K562 (cell line): Measurements from ENCODE around the gene TMEM92. TPM values are rescaled to one million over a fixed set of nuclear protein-coding genes. Genes with fewer than 3 reads are reported as not detected.

ENCODE experiments used
- BACH1 ChIP-seq: fragments of 200-800 bp; sonication (Bioruptor generic); IDR thresholded peaks from 2 replicates; pipeline ENCODE4 v1.6.1; 2016; ENCODE audit warnings: missing genetic modification characterization, missing compliant biosample characterization
- BCOR ChIP-seq: fragments of 450-650 bp; IDR thresholded peaks from 2 replicates; pipeline ENCODE4 v1.6.1; 2016
- CEBPB ChIP-seq: fragments of 450-650 bp; IDR thresholded peaks from 2 replicates; pipeline ENCODE4 v1.6.1; 2016; ENCODE audit warnings: missing genetic modification characterization, missing compliant biosample characterization
- DACH1 ChIP-seq: fragments of 450-650 bp; IDR thresholded peaks from 2 replicates; pipeline ENCODE4 v1.6.1; 2018; ENCODE audit not compliant: partially characterized antibody
- DEAF1 ChIP-seq: fragments of 450-650 bp; formaldehyde crosslinking; IDR thresholded peaks from 2 replicates; pipeline ENCODE4 v1.4.0; 2020; ENCODE audit warnings: mild to moderate bottlenecking, moderate library complexity
- HOMEZ ChIP-seq: fragments of 250-450 bp; sonication (Bioruptor Pico); IDR thresholded peaks from 2 replicates; pipeline ENCODE4 v1.4.0; 2020; ENCODE audit warnings: mild to moderate bottlenecking, moderate library complexity
- KLF1 ChIP-seq: fragments of 450-650 bp; IDR thresholded peaks from 2 replicates; pipeline ENCODE4 v1.6.1; 2016; ENCODE audit warnings: missing genetic modification characterization, missing compliant biosample characterization
- MCM3 ChIP-seq: fragments of 450-650 bp; IDR thresholded peaks from 2 replicates; pipeline ENCODE4 v1.6.1; 2016
- RBM25 ChIP-seq: fragments of 200-400 bp; formaldehyde crosslinking; IDR thresholded peaks from 2 replicates; pipeline ENCODE4 v1.6.1; 2018; ENCODE audit warnings: low read length, low read depth, moderate library complexity; ENCODE audit not compliant: severe bottlenecking
- SIX5 ChIP-seq, 2 experiments: IDR thresholded peaks; 2 replicates each; pipeline ENCODE4 v1.6.1; 2011; ENCODE audit warnings: low read length in 2 of 2, borderline replicate concordance in 1 of 2, low read depth in 1 of 2, mild to moderate bottlenecking in 1 of 2, moderate library complexity in 1 of 2; ENCODE audit not compliant: insufficient read depth in 1 of 2
- TCF7L2 ChIP-seq: fragments of 150-350 bp; IDR thresholded peaks from 2 replicates; pipeline ENCODE4 v1.6.1; 2016; ENCODE audit warnings: low read depth, mild to moderate bottlenecking, low read length, moderate library complexity
- ZBTB26 ChIP-seq: fragments of 450-650 bp; formaldehyde crosslinking; IDR thresholded peaks from 2 replicates; pipeline ENCODE4 v1.4.0; 2022; ENCODE audit warnings: missing genetic modification characterization
- ZBTB9 ChIP-seq: fragments of 450-650 bp; formaldehyde crosslinking; IDR thresholded peaks from 2 replicates; pipeline ENCODE4 v1.4.0; 2020; ENCODE audit warnings: mild to moderate bottlenecking, moderate library complexity
- ZNF146 ChIP-seq: IDR thresholded peaks from one replicate; pipeline ENCODE4 v1.6.1; 2018; ENCODE audit warnings: missing compliant biosample characterization; ENCODE audit not compliant: unreplicated experiment
- ZNF699 ChIP-seq: fragments of 250-450 bp; sonication (Bioruptor Pico); IDR thresholded peaks from 2 replicates; pipeline ENCODE4 v1.8.0; 2021; ENCODE audit warnings: mild to moderate bottlenecking, moderate library complexity; ENCODE audit not compliant: insufficient replicate concordance
- polyA plus RNA-seq, 8 experiments: library from polyadenylated mRNA; depleted of rRNA in 4 of 8; stranded (reverse) in 5 of 8; unstranded in 3 of 8; fragments of >200 nt; fragmentation: Nextera tagmentation in 2 of 8; fragmentation: Illumina TruSeq in 1 of 8; extraction: Ambion mirVana in 2 of 8; extraction: Trizol in 1 of 8; gene quantifications; 2 replicates each; pipeline versions ENCODE4 v1.2.1 to v1.2.3, GENCODE V29; 2011 to 2014; ENCODE audit warnings: inconsistent platforms in 1 of 8, missing spikeins in 1 of 8
- total RNA-seq, 7 experiments: library from RNA; depleted of rRNA in 6 of 7; stranded (reverse); fragments of >200 nt in 6 of 7; fragmentation: Illumina TruSeq in 2 of 7; extraction: Trizol in 2 of 7; gene quantifications; 2 replicates each; pipeline versions ENCODE4 v1.2.1 to v1.2.3, GENCODE V29; 2011 to 2021; ENCODE audit warnings: low replicate concordance in 1 of 7
- TF ChIP-seq, protein P1 (sequence below): fragments of 250-450 bp; sonication (Bioruptor Pico); IDR thresholded peaks from 2 replicates; pipeline ENCODE4 v1.8.0; 2021; ENCODE audit warnings: borderline replicate concordance, mild to moderate bottlenecking, moderate library complexity; ENCODE audit not compliant: poor library complexity, severe bottlenecking
- TF ChIP-seq, protein P2 (sequence below): sonication (generic); formaldehyde crosslinking; IDR thresholded peaks from 2 replicates; pipeline ENCODE4 v1.8.1; 2023; ENCODE audit warnings: mild to moderate bottlenecking, missing genetic modification reagents
- TF ChIP-seq, protein P3 (sequence below): fragments of 450-650 bp; IDR thresholded peaks from 2 replicates; pipeline ENCODE4 v1.6.1; 2016; ENCODE audit warnings: borderline replicate concordance

Gene TMEM92
- total and polyA plus RNA-seq, 9 of the 15 experiments (the other 6 are each of a cell fraction or from before 2014, with no cell fraction given): 0.14 to 2.1 (median 0.40) TPM

- TF ChIP-seq CEBPB (tag) (no peak), TCF7L2 (no peak), MCM3 (no peak), DACH1 (no peak), ZBTB9 (CRISPR knock-in tag) (peak; percentile 87; the same call in 1 of the 2 replicates), BACH1 (tag) (peak; percentile 77), HOMEZ (no peak), BCOR (no peak), KLF1 (peak; percentile 21; the same call in 1 of the 2 replicates), ZNF699 (no peak), SIX5 (IDR thresholded peaks at IDR 0.05; ENCODE audit: borderline replicate concordance in 1 of 2, insufficient read depth in 1 of 2, low read depth in 1 of 2, low read length in 2 of 2) (no peak), DEAF1 (no peak), ZNF146 (no peak), ZBTB26 (CRISPR knock-in tag) (peak; percentile 41; the same call in 1 of the 2 replicates), RBM25 (no peak)
- TF ChIP-seq, protein P1, sequence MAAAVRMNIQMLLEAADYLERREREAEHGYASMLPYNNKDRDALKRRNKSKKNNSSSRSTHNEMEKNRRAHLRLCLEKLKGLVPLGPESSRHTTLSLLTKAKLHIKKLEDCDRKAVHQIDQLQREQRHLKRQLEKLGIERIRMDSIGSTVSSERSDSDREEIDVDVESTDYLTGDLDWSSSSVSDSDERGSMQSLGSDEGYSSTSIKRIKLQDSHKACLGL (CRISPR knock-in tag): no peak
- TF ChIP-seq, protein P2, sequence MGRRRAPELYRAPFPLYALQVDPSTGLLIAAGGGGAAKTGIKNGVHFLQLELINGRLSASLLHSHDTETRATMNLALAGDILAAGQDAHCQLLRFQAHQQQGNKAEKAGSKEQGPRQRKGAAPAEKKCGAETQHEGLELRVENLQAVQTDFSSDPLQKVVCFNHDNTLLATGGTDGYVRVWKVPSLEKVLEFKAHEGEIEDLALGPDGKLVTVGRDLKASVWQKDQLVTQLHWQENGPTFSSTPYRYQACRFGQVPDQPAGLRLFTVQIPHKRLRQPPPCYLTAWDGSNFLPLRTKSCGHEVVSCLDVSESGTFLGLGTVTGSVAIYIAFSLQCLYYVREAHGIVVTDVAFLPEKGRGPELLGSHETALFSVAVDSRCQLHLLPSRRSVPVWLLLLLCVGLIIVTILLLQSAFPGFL (CRISPR knock-in tag): no peak
- TF ChIP-seq, protein P3, sequence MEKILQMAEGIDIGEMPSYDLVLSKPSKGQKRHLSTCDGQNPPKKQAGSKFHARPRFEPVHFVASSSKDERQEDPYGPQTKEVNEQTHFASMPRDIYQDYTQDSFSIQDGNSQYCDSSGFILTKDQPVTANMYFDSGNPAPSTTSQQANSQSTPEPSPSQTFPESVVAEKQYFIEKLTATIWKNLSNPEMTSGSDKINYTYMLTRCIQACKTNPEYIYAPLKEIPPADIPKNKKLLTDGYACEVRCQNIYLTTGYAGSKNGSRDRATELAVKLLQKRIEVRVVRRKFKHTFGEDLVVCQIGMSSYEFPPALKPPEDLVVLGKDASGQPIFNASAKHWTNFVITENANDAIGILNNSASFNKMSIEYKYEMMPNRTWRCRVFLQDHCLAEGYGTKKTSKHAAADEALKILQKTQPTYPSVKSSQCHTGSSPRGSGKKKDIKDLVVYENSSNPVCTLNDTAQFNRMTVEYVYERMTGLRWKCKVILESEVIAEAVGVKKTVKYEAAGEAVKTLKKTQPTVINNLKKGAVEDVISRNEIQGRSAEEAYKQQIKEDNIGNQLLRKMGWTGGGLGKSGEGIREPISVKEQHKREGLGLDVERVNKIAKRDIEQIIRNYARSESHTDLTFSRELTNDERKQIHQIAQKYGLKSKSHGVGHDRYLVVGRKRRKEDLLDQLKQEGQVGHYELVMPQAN: no peak
Measured at GRCh38 chr17:50319306-50320004, 45.2 kb downstream of the TMEM92 start (continued).
